ENCODE results near the gene AHCTF1. TPM values are rescaled to one million over a fixed set of nuclear protein-coding genes. Genes with fewer than 3 reads are reported as not detected.

AHCTF1 gene
- total and polyA plus RNA-seq, 9 of the 15 experiments (the other 6 are each of a cell fraction or from before 2014, with no cell fraction given), result 9.4 to 102 (median 47.6) TPM

GRCh38 chr1:246797157-246797556 lies 134.6 kb downstream of the AHCTF1 start (continued):
- no peak for TF ChIP-seq RERE (CRISPR knock-in tag; IDR thresholded peaks at IDR 0.05; ENCODE audit: borderline replicate concordance)
- no peak for TF ChIP-seq BRD4 (IDR thresholded peaks at IDR 0.05)
- TF ChIP-seq DNMT1 (IDR thresholded peaks at IDR 0.05), result no peak
- TF ChIP-seq HEY1 (CRISPR knock-in tag; IDR thresholded peaks at IDR 0.05; ENCODE audit: borderline replicate concordance), result no peak
- TF ChIP-seq RFX1 (IDR thresholded peaks at IDR 0.05), result no peak
- TF ChIP-seq CLOCK (CRISPR knock-in tag; IDR thresholded peaks at IDR 0.05; ENCODE audit: borderline replicate concordance), result no peak
- TF ChIP-seq ZNF239 (CRISPR knock-in tag; IDR thresholded peaks at IDR 0.05), result no peak

All from K562 (cell line).